Fibroblast of gingiva (primary cell): Measurements from ENCODE around the gene PTGS1.
A peak's percentile ranks its signal among the peaks of the same experiment; 100 is the strongest.
"Not testable (repeated sequence)": the region's sequence is repeated elsewhere in the genome, so short reads cannot be mapped to it uniquely, and the experiment has no call there.

Experiments used
- DNase-seq: peaks from one replicate; pipeline ENCODE4 v3.0.0-alpha.2; 2011; ENCODE audit warnings: low read depth

PTGS1 gene

GRCh38 chr9:122398371-122398924 is 27.6 kb downstream of the PTGS1 start:
- DNase-seq: no peak

GRCh38 chr9:122401896-122402295 is 31.1 kb downstream of the PTGS1 start:
- DNase-seq: no peak

- DNase-seq: peak; percentile 99
These were observed 31.6 kb downstream of the PTGS1 start for GRCh38 chr9:122402403-122402871.

GRCh38 chr9:122402874-122403273 is 32.0 kb downstream of the PTGS1 start:
- no peak for DNase-seq

- peak; percentile 94 for DNase-seq
These were observed 32.7 kb downstream of the PTGS1 start for GRCh38 chr9:122403381-122404000.

- DNase-seq: not testable (repeated sequence)
These were observed 34.7 kb downstream of the PTGS1 start for GRCh38 chr9:122405304-122406069.

GRCh38 chr9:122406070-122406890 is 35.5 kb downstream of the PTGS1 start:
- DNase-seq: no peak

- not testable (repeated sequence) for DNase-seq
These were observed 43.3 kb downstream of the PTGS1 start for GRCh38 chr9:122414108-122414507.

GRCh38 chr9:122418016-122418415 is 47.2 kb downstream of the PTGS1 start:
- peak; percentile 67 for DNase-seq

GRCh38 chr9:122420315-122420714 is 49.5 kb downstream of the PTGS1 start:
- DNase-seq: no peak

- no peak for DNase-seq
These were observed 54.3 kb downstream of the PTGS1 start for GRCh38 chr9:122425087-122425486.

- DNase-seq: no peak
These were observed 55.9 kb downstream of the PTGS1 start for GRCh38 chr9:122426723-122427122.

GRCh38 chr9:122442568-122442967 is 71.7 kb downstream of the PTGS1 start:
- DNase-seq: no peak

- peak; percentile 100 for DNase-seq
These were observed 73.4 kb downstream of the PTGS1 start for GRCh38 chr9:122444041-122444733.
